GM21576 (cell line): ENCODE results near the gene STK25.

Source experiments
- ATAC-seq: cut with Tn5 transposase; IDR thresholded peaks from one replicate; pipeline ENCODE4 v1.9.1; 2021; ENCODE audit warnings: mild to moderate bottlenecking, moderate library complexity; ENCODE audit not compliant: unreplicated experiment

Gene STK25

GRCh38 chr2:241496003-241496707 lies 12.2 kb downstream of the STK25 start:
- ATAC-seq = no peak

GRCh38 chr2:241495172-241496002 lies 13.0 kb downstream of the STK25 start:
- no peak for ATAC-seq

GRCh38 chr2:241494311-241494908 lies 14.0 kb downstream of the STK25 start:
- ATAC-seq = no peak

- no peak for ATAC-seq
These were observed 15.3 kb downstream of the STK25 start for GRCh38 chr2:241493092-241493491.

- no peak for ATAC-seq
These were observed 16.2 kb downstream of the STK25 start for GRCh38 chr2:241492174-241492565.

- ATAC-seq = no peak
These were observed 16.7 kb downstream of the STK25 start for GRCh38 chr2:241491549-241492173.

- ATAC-seq = no peak
These were observed 17.4 kb downstream of the STK25 start for GRCh38 chr2:241490825-241491506.

GRCh38 chr2:241489733-241490680 lies 18.4 kb downstream of the STK25 start:
- ATAC-seq = no peak

- ATAC-seq = no peak
These were observed 19.3 kb downstream of the STK25 start for GRCh38 chr2:241489088-241489487.

- ATAC-seq = no peak
These were observed 23.0 kb downstream of the STK25 start for GRCh38 chr2:241485172-241485911.

- no peak for ATAC-seq
These were observed 25.1 kb downstream of the STK25 start for GRCh38 chr2:241483305-241483704.

- no peak for ATAC-seq
These were observed 26.0 kb downstream of the STK25 start for GRCh38 chr2:241482126-241482955.

- no peak for ATAC-seq
These were observed 26.7 kb downstream of the STK25 start for GRCh38 chr2:241481687-241482086.

- no peak for ATAC-seq
These were observed 29.1 kb downstream of the STK25 start for GRCh38 chr2:241479026-241479898.

- ATAC-seq = no peak
These were observed 30.2 kb downstream of the STK25 start for GRCh38 chr2:241478166-241478565.

- no peak for ATAC-seq
These were observed 33.1 kb downstream of the STK25 start for GRCh38 chr2:241475267-241475666.

- no peak for ATAC-seq
These were observed 35.0 kb downstream of the STK25 start for GRCh38 chr2:241473399-241473798.
